HG02970 (cell line): ENCODE results near the gene SYT14.
A peak's percentile ranks its signal among the peaks of the same experiment; 100 is the strongest.
"Not testable (repeated sequence)": the region's sequence is repeated elsewhere in the genome, so short reads cannot be mapped to it uniquely, and the experiment has no call there.

ENCODE experiments used
- ATAC-seq: cut with Tn5 transposase; IDR thresholded peaks from one replicate; pipeline ENCODE4 v1.9.1; 2021; ENCODE audit warnings: mild to moderate bottlenecking, moderate library complexity, moderate number of reproducible peaks; ENCODE audit not compliant: unreplicated experiment, low FRiP score

Gene SYT14

GRCh38 chr1:209937996-209938959 lies at the start of gene SYT14:
Gene SYT14 (plus strand): TSS chr1:209938217. CDS start chr1:209938265, 48 bp downstream.
- peak; percentile 23 for ATAC-seq

DNA sequence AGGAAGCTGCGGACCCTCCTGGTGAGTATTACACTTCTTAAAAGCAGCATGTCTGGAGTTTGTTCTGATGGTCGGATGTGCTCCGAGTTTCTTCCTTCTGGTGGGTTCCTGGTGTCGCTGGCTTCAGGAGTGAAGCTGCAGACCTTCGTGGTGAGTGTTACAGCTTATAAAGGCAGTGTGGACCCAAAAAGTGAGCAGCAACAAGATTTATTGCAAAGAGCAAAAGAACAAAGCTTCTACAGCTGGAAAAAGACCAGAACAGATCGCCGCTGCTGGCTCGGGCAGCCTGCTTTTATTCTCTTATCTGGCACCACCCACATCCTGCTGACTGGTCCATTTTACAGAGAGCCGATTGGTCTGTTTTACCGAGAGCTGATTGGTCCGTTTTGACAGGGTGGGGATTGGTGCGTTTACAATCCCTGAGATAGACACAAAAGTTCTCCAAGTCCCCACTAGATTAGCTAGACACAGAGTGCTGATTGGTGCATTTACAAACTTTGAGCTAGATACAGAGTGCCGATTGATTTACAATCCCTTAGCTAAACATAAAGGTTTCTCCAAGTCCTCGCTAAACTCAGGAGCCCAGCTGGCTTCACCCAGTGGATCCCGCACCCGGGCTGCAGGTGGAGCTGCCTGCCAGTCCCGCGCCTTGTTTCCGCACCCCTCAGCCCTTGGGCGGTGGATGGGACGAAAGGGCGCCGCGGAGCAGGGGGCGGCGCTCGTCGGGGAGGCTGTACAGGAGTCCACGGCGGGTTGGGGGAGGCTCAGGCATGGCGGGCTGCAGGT lies 49.5 kb upstream of the SYT14 start:
- ATAC-seq: not testable (repeated sequence)

DNA sequence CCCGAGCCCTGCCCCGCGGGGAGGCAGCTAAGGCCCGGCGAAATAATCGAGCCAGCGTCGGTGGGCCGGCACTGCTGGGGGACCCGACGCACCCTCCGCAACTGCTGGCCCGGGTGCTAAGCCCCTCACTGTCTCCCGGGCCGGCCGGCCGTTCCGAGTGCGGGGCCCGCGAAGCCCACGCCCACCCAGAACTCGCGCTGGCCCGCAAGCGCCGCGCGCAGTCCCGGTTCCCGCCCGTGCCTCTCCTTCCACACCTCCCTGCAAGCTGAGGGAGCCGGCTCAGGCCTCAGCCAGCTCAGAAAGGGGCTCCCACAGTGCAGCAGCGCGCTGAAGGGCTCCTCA lies 49.0 kb upstream of the SYT14 start:
- no peak for ATAC-seq

- no peak for ATAC-seq
These were observed 47.2 kb upstream of the SYT14 start for GRCh38 chr1:209890641-209891330.

GRCh38 chr1:209893751-209894150 lies 44.3 kb upstream of the SYT14 start:
- no peak for ATAC-seq

GRCh38 chr1:209895709-209896108 lies 42.3 kb upstream of the SYT14 start:
- no peak for ATAC-seq

DNA sequence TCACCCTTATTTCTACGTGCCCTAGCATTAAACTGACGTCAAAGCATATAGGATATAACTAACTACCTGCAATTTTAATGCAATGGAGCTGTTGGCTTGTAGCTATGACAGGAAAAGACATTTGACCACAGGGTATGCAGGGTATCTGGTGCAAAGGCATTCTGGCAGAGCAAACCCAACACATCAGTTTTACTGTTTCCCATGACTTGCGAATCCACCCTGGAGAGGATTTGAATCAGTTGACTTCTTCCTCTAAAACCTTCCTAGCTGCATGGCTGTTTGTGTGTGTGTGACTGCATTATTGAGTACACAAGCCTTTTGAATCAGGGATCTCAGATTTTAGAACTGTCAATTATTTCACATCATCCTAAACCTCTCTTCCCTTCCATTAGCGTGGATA lies 41.7 kb upstream of the SYT14 start:
- ATAC-seq: no peak

DNA sequence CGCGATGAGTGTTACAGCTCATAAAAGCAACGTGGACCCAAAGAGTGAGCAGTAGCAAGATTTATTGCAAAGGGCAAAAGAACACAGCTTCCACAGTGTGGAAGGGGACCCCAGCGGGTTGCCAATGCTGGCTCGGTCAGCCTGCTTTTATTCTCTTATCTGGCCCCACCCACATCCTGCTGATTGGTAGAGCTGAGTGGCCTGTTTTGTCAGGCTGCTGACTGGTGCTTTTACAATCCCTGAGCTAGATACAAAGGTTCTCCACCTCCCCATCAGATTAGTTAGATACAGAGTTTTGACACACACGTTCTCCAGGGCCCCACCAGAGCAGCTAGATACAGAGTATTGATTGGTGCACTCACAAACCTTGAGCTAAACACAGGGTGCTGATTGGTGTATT lies 39.7 kb upstream of the SYT14 start:
- ATAC-seq: not testable (repeated sequence)

DNA sequence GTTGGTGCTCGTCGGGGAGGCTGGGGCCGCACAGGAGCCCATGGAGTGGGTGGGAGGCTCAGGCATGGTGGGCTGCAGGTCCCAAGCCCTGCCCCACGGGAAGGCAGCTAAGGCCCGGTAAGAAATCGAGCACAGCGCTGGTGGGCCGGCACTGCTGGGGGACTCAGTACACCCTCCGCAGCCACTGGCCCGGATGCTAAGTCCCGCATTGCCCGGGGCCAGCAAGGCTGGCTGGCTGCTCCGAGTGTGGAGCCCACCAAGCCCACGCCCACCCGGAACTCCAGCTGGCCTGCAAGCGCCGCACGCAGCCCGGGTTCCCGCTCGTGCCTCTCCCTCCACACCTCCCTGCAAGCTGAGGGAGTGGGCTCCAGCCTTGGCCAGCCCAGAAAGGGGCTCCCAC lies 39.2 kb upstream of the SYT14 start:
- not testable (repeated sequence) for ATAC-seq

DNA sequence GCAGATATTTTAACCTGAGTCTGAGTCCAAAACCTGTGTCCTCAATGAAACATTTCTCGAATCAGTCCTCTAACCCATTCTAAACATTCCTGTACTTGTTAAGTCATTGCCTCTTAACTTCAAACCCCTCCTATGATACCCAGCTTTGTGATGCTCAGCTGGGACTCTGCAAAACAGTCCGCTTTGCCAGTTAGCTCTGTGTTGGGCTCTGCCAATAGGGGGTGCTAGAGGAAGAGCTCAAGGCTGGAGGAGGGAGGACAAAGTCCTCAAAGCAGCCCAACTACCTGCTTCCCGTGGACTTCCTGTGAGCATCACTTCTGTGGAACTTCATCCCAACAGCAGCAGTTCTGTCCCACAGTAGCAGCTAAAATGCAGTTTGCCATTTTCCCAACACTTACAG lies 38.1 kb upstream of the SYT14 start:
- ATAC-seq: no peak

DNA sequence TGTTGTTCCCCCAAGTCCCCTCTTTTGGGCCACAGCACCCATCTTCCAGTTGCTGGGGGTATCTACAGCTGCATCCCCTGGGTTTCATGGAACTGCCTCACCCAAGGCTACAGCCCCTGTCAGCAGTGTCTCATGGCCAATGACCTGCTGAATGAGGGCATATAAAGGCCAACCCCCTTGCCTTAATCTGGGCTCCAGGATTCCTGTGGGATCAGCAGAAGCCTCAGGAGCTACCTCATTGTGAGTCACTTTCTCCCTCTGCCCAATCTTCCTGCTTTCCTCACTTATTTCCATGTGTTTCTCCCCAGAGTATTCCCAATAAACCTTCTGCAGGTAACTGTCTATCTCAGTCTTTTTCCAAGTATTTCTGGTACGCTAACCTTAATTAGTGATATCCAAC lies 37.3 kb upstream of the SYT14 start:
- no peak for ATAC-seq

DNA sequence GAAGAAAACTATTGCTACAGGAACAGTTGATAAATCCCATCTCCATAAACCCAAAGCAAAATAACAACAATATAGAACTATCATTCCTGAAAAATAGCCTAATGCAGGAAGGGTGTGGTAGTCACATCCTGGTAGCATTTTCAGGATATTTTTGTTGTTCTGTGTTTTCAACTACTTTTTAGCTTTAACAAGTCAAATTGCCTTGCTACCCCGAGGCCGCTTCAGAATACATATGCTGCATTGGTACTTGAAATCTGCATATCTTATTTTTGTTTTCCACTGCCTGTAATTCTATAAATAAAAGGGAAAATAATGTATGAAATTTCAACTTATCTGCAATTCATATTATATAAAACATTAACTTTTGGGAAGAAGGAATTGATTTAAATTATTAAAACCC lies 36.8 kb upstream of the SYT14 start:
- no peak for ATAC-seq

DNA sequence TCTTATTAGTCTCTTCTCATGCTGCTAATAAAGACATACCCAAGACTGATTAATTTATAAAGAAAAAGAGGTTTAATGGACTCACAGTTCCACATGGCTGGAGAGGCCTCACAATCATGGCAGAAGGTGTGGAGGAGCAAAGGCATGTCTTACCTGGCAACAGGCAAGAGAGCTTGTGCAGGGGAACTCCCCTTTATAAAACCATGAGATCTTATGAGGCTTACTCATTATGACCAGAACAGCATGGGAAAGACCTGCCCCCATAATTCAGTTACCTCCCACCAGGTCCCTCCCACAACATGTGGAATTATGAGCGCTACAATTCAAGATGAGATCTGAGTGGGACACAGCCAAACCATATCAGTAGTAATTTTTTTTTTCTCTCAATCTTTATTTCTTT lies 33.2 kb upstream of the SYT14 start:
- ATAC-seq: not testable (repeated sequence)

DNA sequence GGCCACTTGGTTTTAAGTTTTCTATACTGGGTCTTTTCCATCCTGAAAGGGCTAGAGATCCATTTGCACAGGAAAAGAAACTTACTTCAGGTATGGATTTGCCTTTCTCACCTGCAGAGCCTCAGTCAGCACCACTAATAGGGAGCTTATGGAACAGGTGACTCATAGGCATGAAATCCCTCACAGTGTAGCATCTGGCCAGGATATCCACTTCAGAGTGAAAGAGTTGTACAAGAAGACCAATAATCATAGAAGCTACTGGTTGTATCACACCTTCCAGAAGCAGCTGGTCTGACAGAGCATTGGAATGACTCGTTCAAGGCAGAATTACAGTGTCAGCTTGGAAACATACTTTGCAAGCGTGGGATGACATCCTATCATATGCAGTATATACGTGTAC lies 26.3 kb upstream of the SYT14 start:
- no peak for ATAC-seq

DNA sequence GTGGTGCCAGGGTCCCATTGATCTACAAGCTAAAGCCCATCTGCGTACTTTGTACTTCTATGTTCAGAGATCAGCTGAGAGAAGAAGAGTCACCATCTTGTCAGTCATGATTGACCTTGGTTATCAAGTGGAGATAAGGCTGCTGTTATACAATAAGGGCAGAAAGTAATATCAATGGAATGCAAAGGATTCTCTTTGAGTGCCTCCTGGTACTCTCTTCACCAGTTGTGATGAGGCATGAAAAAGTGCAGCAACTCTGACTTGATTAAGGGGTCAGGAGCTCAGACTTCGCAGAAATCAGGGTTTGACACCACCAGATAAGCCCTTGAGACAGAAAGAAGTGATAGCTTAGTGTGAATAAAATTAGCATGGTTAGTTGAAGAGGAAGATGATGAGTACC lies 25.7 kb upstream of the SYT14 start:
- ATAC-seq: no peak

DNA sequence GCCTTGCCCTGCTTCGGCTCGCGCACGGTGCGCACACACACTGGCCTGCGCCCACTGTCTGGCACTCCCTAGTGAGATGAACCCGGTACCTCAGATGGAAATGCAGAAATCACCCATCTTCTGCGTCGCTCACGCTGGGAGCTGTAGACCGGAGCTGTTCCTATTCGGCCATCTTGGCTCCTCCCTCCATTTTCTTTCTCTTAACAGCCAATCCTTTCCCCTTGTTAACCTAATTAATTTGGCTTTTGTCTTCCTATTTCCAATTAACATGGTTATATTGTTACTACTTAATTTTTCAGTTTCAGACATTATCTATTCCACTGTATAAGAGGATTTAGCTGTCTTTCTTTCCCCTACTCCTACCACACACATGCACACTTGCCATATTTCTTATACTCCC lies 18.4 kb upstream of the SYT14 start:
- not testable (repeated sequence) for ATAC-seq

DNA sequence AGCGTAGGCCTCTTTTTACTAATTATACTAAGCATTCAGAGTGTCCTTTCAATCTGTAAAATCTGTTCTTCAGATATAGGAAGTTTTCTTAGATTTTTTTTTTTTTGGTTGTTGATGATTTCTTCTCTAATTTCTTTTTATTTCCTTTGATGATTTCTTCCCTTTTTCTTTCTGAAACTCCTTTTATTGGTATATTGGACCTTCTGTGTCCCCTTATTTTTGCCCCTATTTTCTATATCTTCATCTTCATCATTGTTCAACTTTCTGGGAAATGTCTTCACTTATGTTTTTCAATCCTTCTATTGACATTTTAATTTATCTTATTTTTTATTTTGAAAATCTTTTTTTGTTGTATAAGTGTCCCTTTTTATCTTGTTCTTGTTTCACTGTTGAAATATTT lies 17.2 kb upstream of the SYT14 start:
- ATAC-seq: no peak

- no peak for ATAC-seq
These were observed 13.6 kb upstream of the SYT14 start for GRCh38 chr1:209924390-209924789.

DNA sequence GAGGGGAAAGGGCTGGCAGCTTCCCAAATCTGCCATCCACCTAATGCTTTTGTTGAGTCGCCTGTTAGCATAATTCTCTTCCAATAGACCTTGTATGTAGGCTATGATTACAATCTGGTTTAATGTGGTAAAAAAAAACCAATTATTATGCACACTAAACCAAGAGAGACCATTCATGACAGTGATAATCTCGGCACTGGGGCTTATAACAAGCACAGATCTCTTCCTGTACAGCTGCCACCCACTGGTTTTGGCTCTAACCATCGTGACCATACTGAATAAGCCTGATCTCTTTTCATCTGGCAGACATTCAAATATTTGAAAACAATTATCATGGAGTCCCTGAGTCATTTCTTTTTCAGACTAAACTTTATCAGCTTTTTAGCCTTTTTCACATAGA lies 12.0 kb upstream of the SYT14 start:
- ATAC-seq: no peak

GRCh38 chr1:209927466-209927865 lies 10.6 kb upstream of the SYT14 start:
- no peak for ATAC-seq

GRCh38 chr1:209929751-209930150 lies 8.3 kb upstream of the SYT14 start:
- ATAC-seq: no peak
